HG03520 (cell line): ENCODE measurements around the gene KLF6.

ENCODE experiments used
- ATAC-seq: cut with Tn5 transposase; IDR thresholded peaks from one replicate; pipeline ENCODE4 v1.9.1; 2021; ENCODE audit warnings: mild to moderate bottlenecking, moderate library complexity; ENCODE audit not compliant: unreplicated experiment

KLF6 gene

GRCh38 chr10:3758491-3758970 is 26.5 kb downstream of the KLF6 start:
- ATAC-seq, result no peak

GRCh38 chr10:3757638-3758490 is 27.1 kb downstream of the KLF6 start:
- peak; percentile 84 for ATAC-seq

- ATAC-seq, result no peak
Observed at GRCh38 chr10:3757250-3757637, 27.8 kb downstream of the KLF6 start.

- ATAC-seq, result no peak
Observed at GRCh38 chr10:3756360-3756740, 28.7 kb downstream of the KLF6 start.

GRCh38 chr10:3755440-3756359 is 29.3 kb downstream of the KLF6 start:
- no peak for ATAC-seq

GRCh38 chr10:3754727-3755439 is 30.1 kb downstream of the KLF6 start:
- no peak for ATAC-seq

GRCh38 chr10:3750854-3751253 is 34.2 kb downstream of the KLF6 start:
- ATAC-seq, result no peak

GRCh38 chr10:3750006-3750816 is 34.8 kb downstream of the KLF6 start:
- ATAC-seq, result no peak

- ATAC-seq, result no peak
Observed at GRCh38 chr10:3749600-3749999, 35.4 kb downstream of the KLF6 start.

- no peak for ATAC-seq
Observed at GRCh38 chr10:3749011-3749410, 36.0 kb downstream of the KLF6 start.

- ATAC-seq, result no peak
Observed at GRCh38 chr10:3748484-3748883, 36.5 kb downstream of the KLF6 start.

- no peak for ATAC-seq
Observed at GRCh38 chr10:3747984-3748383, 37.0 kb downstream of the KLF6 start.

- no peak for ATAC-seq
Observed at GRCh38 chr10:3747248-3747960, 37.6 kb downstream of the KLF6 start.

- no peak for ATAC-seq
Observed at GRCh38 chr10:3746634-3747033, 38.4 kb downstream of the KLF6 start.

GRCh38 chr10:3745521-3745920 is 39.5 kb downstream of the KLF6 start:
- no peak for ATAC-seq

GRCh38 chr10:3741688-3742461 is 43.1 kb downstream of the KLF6 start:
- ATAC-seq, result no peak

- peak; percentile 51 for ATAC-seq
Observed at GRCh38 chr10:3740157-3740871, 44.7 kb downstream of the KLF6 start.

- no peak for ATAC-seq
Observed at GRCh38 chr10:3738855-3739350, 46.1 kb downstream of the KLF6 start.
